Hematopoietic multipotent progenitor cell treated with erythropoietin and hydrocortisone succinate and interleukin-3 and kit ligand, for 17 days (in vitro differentiated cells): ENCODE data around the gene KDM4B.

ENCODE experiments used
- DNase-seq: peaks from one replicate; pipeline ENCODE4 v3.0.0-alpha.2; 2015; ENCODE audit warnings: low spot score

The KDM4B gene

GRCh38 chr19:5068233-5069072 is 99.5 kb downstream of the KDM4B start:
- DNase-seq = no peak

GRCh38 chr19:5070331-5070730 is 101.4 kb downstream of the KDM4B start:
- DNase-seq = no peak

GRCh38 chr19:5070930-5071329 is 102.0 kb downstream of the KDM4B start:
- no peak for DNase-seq

- DNase-seq = no peak
Measured at GRCh38 chr19:5071579-5071978, 102.7 kb downstream of the KDM4B start.

GRCh38 chr19:5072115-5072514 is 103.2 kb downstream of the KDM4B start:
- no peak for DNase-seq

GRCh38 chr19:5073153-5073844 is 104.4 kb downstream of the KDM4B start:
- no peak for DNase-seq

- DNase-seq = no peak
Measured at GRCh38 chr19:5074407-5074806, 105.5 kb downstream of the KDM4B start.

GRCh38 chr19:5074830-5075394 is 106.0 kb downstream of the KDM4B start:
- DNase-seq = no peak

GRCh38 chr19:5075597-5075996 is 106.7 kb downstream of the KDM4B start:
- no peak for DNase-seq

- no peak for DNase-seq
Measured at GRCh38 chr19:5076440-5077208, 107.7 kb downstream of the KDM4B start.

GRCh38 chr19:5077209-5077515 is 108.2 kb downstream of the KDM4B start:
- DNase-seq = no peak

GRCh38 chr19:5078182-5078581 is 109.3 kb downstream of the KDM4B start:
- no peak for DNase-seq

GRCh38 chr19:5078666-5079065 is 109.8 kb downstream of the KDM4B start:
- no peak for DNase-seq

GRCh38 chr19:5079071-5079774 is 110.3 kb downstream of the KDM4B start:
- no peak for DNase-seq

GRCh38 chr19:5080030-5080654 is 111.2 kb downstream of the KDM4B start:
- no peak for DNase-seq

- no peak for DNase-seq
Measured at GRCh38 chr19:5080809-5081208, 111.9 kb downstream of the KDM4B start.

GRCh38 chr19:5081443-5082161 is 112.7 kb downstream of the KDM4B start:
- no peak for DNase-seq

GRCh38 chr19:5083547-5083965 is 114.6 kb downstream of the KDM4B start:
- DNase-seq = no peak

- DNase-seq = no peak
Measured at GRCh38 chr19:5085566-5085965, 116.7 kb downstream of the KDM4B start.

GRCh38 chr19:5086230-5086629 is 117.3 kb downstream of the KDM4B start:
- no peak for DNase-seq
